ENCODE results near the gene MPRIP.

MPRIP gene

DNA sequence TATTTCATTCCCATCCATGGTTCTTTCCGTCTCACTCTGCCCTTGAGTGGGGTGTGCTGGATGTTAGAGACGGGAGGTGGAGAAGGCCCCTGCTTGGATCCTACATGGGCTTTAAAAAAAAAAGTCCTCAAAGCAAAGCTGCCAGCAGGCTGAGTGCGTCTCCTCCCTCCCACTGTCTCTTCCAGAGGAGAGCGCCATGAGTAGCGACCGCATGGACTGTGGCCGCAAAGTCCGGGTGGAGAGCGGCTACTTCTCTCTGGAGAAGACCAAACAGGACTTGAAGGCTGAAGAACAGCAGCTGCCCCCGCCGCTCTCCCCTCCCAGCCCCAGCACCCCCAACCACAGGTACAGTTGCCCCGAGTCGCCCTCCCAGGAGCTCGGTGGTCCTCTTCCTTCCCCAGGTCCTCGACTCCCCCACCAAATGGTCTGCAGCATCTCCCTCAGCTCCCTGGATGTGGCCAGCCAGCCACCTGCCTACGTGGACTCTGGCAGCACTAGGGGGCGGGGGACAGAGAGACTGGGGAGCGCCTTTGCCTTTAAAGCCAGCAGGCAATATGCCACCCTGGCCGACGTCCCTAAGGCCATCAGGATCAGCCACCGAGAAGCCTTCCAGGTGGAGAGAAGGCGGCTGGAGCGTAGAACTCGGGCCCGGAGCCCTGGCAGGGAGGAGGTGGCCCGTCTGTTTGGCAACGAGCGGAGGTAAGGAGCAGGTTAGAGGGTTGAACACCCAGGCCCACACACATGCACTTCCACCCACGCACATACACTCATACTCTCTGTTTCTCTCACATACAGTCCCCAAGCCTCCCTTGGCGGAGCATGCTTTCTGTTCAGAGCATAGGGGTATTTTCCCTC, 95.7 kb downstream of the MPRIP start:
- peak overlapping the region; percentile 79 for H3K27ac Mint-ChIP-seq
- H3K4me1 Mint-ChIP-seq: peaks cover 7% of the 10 kb centered on the region
- H3K36me3 Mint-ChIP-seq: peaks cover 16% of the 10 kb centered on the region
- no peaks in the 10 kb centered on the region for H3K27me3 Mint-ChIP-seq
- no peak overlapping the region for H3K4me3 Mint-ChIP-seq
- no peak for DNase-seq
- H3K9me3 Mint-ChIP-seq: no peaks in the 10 kb centered on the region
- CTCF ChIA-PET: no interaction called here

DNA sequence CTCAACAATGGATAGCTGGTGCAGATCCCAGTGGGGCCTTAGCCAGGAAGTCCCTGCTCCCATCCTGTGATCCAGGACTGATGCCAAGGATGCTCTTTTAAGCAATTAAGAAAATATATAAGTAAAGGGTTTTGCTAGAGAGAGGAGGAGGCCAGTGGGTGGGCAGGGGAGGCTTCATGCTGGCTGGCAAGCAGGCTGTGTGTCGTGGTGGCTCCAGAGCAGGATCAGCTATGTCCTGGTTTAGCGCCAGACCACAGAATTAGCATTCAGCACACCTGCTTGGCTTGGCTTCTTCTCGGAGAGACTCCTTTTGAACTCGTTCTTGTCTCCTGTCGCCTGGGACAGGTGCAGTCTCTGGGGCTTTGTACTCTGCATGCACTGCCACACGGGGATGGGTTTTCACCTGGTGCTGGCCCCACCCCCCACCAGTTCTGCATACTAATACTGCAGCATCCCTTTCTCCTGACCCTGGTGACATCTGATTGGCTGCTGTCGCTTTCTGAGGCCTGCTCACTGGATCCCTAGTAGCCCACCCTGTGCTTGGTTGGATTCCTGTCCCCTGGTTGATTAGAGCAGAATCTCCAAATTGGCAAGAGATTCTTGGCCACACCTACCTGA, 97.8 kb downstream of the MPRIP start:
- H3K27me3 Mint-ChIP-seq: no peaks in the 10 kb centered on the region
- H3K36me3 Mint-ChIP-seq: peaks cover 19% of the 10 kb centered on the region
- CTCF ChIA-PET: interaction anchor here (1.9 kb wide), 1 partner anchor 7 kb away, joined by 9 read pairs; no protein-coding TSS in a partner anchor
- H3K9me3 Mint-ChIP-seq: no peaks in the 10 kb centered on the region
- H3K4me1 Mint-ChIP-seq: peaks cover 7% of the 10 kb centered on the region
- no peak overlapping the region for H3K4me3 Mint-ChIP-seq
- no peak overlapping the region for H3K27ac Mint-ChIP-seq
- DNase-seq: no peak

- CTCF ChIA-PET: interaction anchor here (1.3 to 3.1 kb wide), 5 partner anchors 8 to 171 kb away, joined by 3 to 28 read pairs (median 8); no protein-coding TSS in a partner anchor
- no peak for DNase-seq
- Mint-ChIP-seq H3K9me3 (no peaks in the 10 kb centered on the region), H3K27ac (no peak overlapping the region), H3K36me3 (peaks cover 21% of the 10 kb centered on the region), H3K4me3 (no peak overlapping the region), H3K4me1 (peaks cover 7% of the 10 kb centered on the region), H3K27me3 (no peaks in the 10 kb centered on the region)
These were observed 98.3 kb downstream of the MPRIP start for GRCh38 chr17:17140590-17140980.

DNA sequence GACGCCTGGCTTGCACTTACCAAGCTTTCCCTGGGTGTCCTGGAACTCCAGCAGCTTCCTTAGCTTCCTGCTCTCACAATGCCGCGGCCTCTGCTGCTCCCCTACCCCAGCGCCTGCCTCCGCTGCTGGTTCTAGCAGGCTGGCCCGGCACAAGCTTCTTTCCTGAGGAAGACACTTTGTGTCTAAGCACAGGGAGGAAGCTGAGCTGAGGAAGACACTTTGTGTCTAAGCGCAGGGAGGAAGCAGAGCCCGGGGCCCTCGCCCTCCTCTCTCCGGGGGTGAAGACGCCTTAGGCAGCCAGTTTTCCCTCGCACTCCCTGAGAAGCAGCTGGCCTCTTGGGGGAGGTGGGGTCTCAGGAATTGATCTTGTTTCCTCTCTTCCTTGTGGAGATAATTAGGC, 99.0 kb downstream of the MPRIP start:
- Mint-ChIP-seq H3K4me3 (no peak overlapping the region), H3K27ac (no peak overlapping the region), H3K4me1 (peaks cover 7% of the 10 kb centered on the region), H3K9me3 (no peaks in the 10 kb centered on the region), H3K36me3 (peaks cover 23% of the 10 kb centered on the region), H3K27me3 (no peaks in the 10 kb centered on the region)
- CTCF ChIA-PET: interaction anchor here (0.9 to 3.7 kb wide), 17 partner anchors 8 to 441 kb away, joined by 3 to 28 read pairs (median 4); partner anchors contain the start of genes FLCN and PLD6
- no peak for DNase-seq

DNA sequence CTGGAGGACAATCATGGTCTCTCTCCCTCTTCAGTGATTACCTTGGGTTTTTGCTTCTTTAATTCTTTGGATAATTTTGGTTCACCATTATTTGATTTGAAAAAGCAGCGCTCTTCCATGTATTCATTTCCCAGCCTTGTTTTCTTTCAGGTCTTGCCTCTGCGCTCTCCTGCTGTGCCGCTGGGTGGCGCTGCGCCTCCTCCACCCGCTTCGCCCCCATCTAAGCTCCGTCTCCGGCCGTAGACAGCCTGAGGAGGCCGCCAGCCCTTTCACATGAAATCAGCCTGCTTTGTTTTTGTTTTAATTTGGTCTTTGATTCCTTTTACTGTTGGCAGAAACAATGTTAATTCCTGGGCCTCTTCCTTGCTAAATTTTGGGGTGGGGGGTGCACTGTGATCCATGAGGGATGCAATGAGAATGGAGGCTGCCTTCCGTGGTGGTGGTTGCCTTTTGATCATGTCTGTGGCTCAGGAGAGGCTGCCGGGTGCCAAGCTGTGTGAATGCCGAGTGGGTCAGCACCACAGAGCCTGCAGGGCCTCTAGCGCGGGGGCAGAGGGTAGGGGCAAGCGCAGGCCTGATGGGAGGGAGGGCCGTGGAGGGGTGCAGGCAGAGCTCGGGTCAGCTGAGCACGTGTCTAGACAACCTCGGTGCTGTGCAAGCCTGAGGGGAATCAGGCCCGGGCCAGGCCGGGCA, 99.7 kb downstream of the MPRIP start:
- DNase-seq: peak; percentile 65

GRCh38 chr17:17142556-17142955, 100.3 kb downstream of the MPRIP start:
- Mint-ChIP-seq H3K4me3 (no peak overlapping the region), H3K36me3 (peaks cover 29% of the 10 kb centered on the region)

More for the DNA sequence above, 99.7 kb downstream of the MPRIP start:
- Mint-ChIP-seq H3K9me3 (no peaks in the 10 kb centered on the region), H3K27ac (peak overlapping the region; percentile 60), H3K4me1 (peaks cover 7% of the 10 kb centered on the region), H3K4me3 (no peak overlapping the region), H3K27me3 (no peaks in the 10 kb centered on the region), H3K36me3 (peaks cover 26% of the 10 kb centered on the region)
- CTCF ChIA-PET: interaction anchor here (0.6 to 3.7 kb wide), 22 partner anchors 9 to 440 kb away, joined by 3 to 28 read pairs (median 3); partner anchors contain the start of genes FLCN and PLD6

DNA sequence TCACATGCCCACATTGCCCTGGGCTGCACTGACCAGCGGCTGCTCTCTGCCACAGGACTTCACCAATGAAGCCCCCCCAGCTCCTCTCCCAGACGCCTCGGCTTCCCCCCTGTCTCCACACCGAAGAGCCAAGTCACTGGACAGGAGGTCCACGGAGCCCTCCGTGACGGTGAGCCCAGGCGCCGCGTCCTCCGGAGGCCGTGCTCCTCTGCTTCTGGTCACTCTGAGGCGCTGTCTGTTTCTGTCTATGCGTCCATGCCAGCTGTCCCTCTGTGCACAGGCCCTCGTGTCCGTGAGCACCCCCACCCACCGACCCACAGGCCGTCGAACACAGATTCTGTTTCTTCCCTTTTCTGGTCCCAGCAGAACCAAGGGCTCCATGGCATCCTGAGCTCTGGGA, 101.2 kb downstream of the MPRIP start:
- H3K36me3 Mint-ChIP-seq: peaks cover 29% of the 10 kb centered on the region
- H3K27ac Mint-ChIP-seq: no peak overlapping the region
- H3K4me1 Mint-ChIP-seq: peaks cover 7% of the 10 kb centered on the region
- DNase-seq: no peak
- H3K9me3 Mint-ChIP-seq: no peaks in the 10 kb centered on the region
- CTCF ChIA-PET: interaction anchor here (0.8 to 3.7 kb wide), 5 partner anchors 9 to 169 kb away, joined by 3 to 28 read pairs (median 7); partner anchors contain the start of gene PLD6
- no peaks in the 10 kb centered on the region for H3K27me3 Mint-ChIP-seq
- H3K4me3 Mint-ChIP-seq: no peak overlapping the region

More at GRCh38 chr17:17142556-17142955, 100.3 kb downstream of the MPRIP start:
- DNase-seq: no peak
- Mint-ChIP-seq H3K27me3 (no peaks in the 10 kb centered on the region), H3K4me1 (peaks cover 7% of the 10 kb centered on the region), H3K9me3 (no peaks in the 10 kb centered on the region), H3K27ac (peak overlapping the region; percentile 62)
- CTCF ChIA-PET: interaction anchor here (0.6 to 3.7 kb wide), 14 partner anchors 10 to 172 kb away, joined by 3 to 28 read pairs (median 4); partner anchors contain the start of genes FLCN and PLD6

- H3K27me3 Mint-ChIP-seq: no peaks in the 10 kb centered on the region
- H3K4me1 Mint-ChIP-seq: peaks cover 7% of the 10 kb centered on the region
- DNase-seq: no peak
- H3K36me3 Mint-ChIP-seq: peaks cover 28% of the 10 kb centered on the region
- H3K27ac Mint-ChIP-seq: no peak overlapping the region
- H3K9me3 Mint-ChIP-seq: no peaks in the 10 kb centered on the region
- no peak overlapping the region for H3K4me3 Mint-ChIP-seq
- CTCF ChIA-PET: interaction anchor here (0.8 to 3.7 kb wide), 2 partner anchors 9 to 143 kb away, joined by 3 to 14 read pairs; no protein-coding TSS in a partner anchor
These were observed 101.8 kb downstream of the MPRIP start for GRCh38 chr17:17144061-17144460.

DNA sequence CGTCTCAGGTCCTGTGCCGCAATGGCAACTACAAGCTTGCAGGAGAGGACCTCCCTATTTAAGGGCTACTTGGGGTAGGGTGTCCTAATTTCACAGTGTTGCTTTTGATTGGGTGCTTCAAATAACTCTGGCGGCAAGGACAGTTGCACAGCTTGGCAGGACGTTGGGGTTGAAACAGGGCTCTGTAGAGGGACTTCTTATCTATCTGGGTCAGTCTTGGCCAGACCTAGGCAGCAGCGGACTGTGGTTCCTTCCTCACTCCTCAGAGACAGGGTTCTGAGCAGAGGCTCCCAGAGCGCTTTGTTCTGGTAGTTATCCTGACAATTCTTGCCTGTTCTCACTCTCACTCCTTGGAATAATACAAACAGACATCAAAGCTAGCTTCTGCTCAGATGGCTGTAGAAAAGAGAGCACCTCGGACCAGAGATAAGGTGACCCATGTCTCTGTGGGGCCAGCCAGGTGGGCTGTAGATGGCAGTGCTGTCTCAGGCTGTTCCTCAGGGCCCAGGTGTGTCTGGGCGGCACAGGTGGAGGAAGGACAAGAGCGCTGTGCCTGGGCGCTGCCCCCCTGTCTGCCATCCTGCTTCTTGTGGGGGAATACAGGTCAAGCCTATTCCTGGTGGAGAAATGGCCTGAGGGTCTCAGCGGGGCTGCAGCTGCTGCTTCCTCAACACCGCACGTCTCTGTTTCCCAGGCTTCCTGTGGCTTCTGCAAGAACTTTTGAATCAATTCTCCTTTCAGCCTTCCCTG, 102.8 kb downstream of the MPRIP start:
- Mint-ChIP-seq H3K4me3 (no peak overlapping the region), H3K9me3 (no peaks in the 10 kb centered on the region), H3K27me3 (no peaks in the 10 kb centered on the region), H3K4me1 (peaks cover 11% of the 10 kb centered on the region), H3K36me3 (peaks cover 32% of the 10 kb centered on the region), H3K27ac (peak overlapping the region; percentile 42)
- DNase-seq: no peak
- CTCF ChIA-PET: interaction anchor here (1.0 to 3.7 kb wide), 2 partner anchors 8 to 25 kb away, joined by 3 to 14 read pairs; no protein-coding TSS in a partner anchor

DNA sequence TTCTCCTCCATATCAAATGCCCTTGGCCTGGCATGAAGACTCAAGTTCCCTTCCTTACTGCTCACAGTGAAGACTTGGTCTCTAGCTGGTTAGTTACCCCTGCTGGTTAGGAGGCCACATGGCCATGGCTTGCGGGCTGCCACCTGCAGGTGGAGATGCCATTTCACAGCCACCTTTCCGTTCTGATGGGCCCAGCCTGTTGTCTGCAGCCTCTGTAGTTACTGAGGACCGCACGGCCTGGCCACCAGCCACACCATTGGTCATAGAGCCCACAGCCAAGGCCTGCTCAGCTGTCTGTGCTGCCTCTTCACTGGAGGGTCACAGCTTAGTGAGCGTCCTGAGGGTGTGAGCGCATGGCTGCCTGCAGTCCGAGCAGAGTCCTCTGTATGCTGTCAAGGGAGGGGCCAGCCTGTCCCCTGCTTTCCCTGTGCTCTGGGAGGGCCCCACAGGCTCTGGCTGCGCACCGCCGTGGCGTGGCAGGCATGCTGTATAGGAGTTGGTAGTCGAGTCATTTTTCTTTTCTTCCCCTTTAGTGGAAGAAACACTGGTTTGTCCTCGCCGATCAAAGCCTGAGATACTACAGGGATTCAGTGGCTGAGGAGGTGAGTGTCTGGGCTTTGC, 104.6 kb downstream of the MPRIP start:
- CTCF ChIA-PET: interaction anchor here (1.1 kb wide), 1 partner anchor 9 kb away, joined by 3 read pairs; no protein-coding TSS in a partner anchor
- Mint-ChIP-seq H3K4me3 (no peak overlapping the region), H3K27ac (no peak overlapping the region), H3K9me3 (no peaks in the 10 kb centered on the region), H3K27me3 (no peaks in the 10 kb centered on the region), H3K36me3 (peaks cover 43% of the 10 kb centered on the region), H3K4me1 (peaks cover 24% of the 10 kb centered on the region)
- DNase-seq: peak; percentile 60

GRCh38 chr17:17147821-17148220, 105.6 kb downstream of the MPRIP start:
- DNase-seq: no peak
- Mint-ChIP-seq H3K27ac (no peak overlapping the region), H3K4me3 (no peak overlapping the region), H3K36me3 (peaks cover 45% of the 10 kb centered on the region), H3K27me3 (no peaks in the 10 kb centered on the region), H3K4me1 (peaks cover 28% of the 10 kb centered on the region), H3K9me3 (no peaks in the 10 kb centered on the region)
- CTCF ChIA-PET: no interaction called here

- no peak for DNase-seq
- no peak overlapping the region for H3K4me3 Mint-ChIP-seq
- CTCF ChIA-PET: interaction anchor here (1.0 kb wide), 1 partner anchor 28 kb away, joined by 4 read pairs; no protein-coding TSS in a partner anchor
- peaks cover 46% of the 10 kb centered on the region for H3K4me1 Mint-ChIP-seq
- H3K27me3 Mint-ChIP-seq: no peaks in the 10 kb centered on the region
- peaks cover 58% of the 10 kb centered on the region for H3K36me3 Mint-ChIP-seq
- no peaks in the 10 kb centered on the region for H3K9me3 Mint-ChIP-seq
- peak overlapping the region; percentile 42 for H3K27ac Mint-ChIP-seq
These were observed 107.5 kb downstream of the MPRIP start for GRCh38 chr17:17149520-17150447.
